Esophagus muscularis mucosa (tissue), 4 donors: ENCODE results near the gene ULBP2.

ENCODE experiments used
- EP300 ChIP-seq: sonication (generic); formaldehyde crosslinking; IDR thresholded peaks from one replicate; pipeline ENCODE4 v1.6.1; 2017; ENCODE audit warnings: antibody characterized with exemption
- POLR2A ChIP-seq: fragments of 450-650 bp; IDR thresholded peaks from one replicate; pipeline ENCODE4 v1.6.1; 2017; ENCODE audit warnings: antibody characterized with exemption, moderate library complexity, mild to moderate bottlenecking, low read depth
- TF ChIP-seq, protein P1 (sequence below), 3 experiments: fragments of 200-600 bp in 2 of 3; fragments of 450-650 bp in 1 of 3; sonication (generic) in 2 of 3; IDR thresholded peaks; one replicate each; pipeline ENCODE4 v1.5.1; 2017 to 2019; ENCODE audit warnings: antibody characterized with exemption in 3 of 3, mild to moderate bottlenecking in 2 of 3, moderate library complexity in 1 of 3

- TF ChIP-seq, protein P1, sequence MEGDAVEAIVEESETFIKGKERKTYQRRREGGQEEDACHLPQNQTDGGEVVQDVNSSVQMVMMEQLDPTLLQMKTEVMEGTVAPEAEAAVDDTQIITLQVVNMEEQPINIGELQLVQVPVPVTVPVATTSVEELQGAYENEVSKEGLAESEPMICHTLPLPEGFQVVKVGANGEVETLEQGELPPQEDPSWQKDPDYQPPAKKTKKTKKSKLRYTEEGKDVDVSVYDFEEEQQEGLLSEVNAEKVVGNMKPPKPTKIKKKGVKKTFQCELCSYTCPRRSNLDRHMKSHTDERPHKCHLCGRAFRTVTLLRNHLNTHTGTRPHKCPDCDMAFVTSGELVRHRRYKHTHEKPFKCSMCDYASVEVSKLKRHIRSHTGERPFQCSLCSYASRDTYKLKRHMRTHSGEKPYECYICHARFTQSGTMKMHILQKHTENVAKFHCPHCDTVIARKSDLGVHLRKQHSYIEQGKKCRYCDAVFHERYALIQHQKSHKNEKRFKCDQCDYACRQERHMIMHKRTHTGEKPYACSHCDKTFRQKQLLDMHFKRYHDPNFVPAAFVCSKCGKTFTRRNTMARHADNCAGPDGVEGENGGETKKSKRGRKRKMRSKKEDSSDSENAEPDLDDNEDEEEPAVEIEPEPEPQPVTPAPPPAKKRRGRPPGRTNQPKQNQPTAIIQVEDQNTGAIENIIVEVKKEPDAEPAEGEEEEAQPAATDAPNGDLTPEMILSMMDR (IDR thresholded peaks at IDR 0.05), result no peak
- no peak for TF ChIP-seq POLR2A
- no peak for TF ChIP-seq EP300
Measured at GRCh38 chr6:149913540-149914240, 28.1 kb upstream of the ULBP2 start.
